Gastrocnemius medialis (tissue), 4 donors: Measurements from ENCODE around the gene SLITRK1. TPM values are rescaled to one million over a fixed set of nuclear protein-coding genes. Genes with fewer than 3 reads are reported as not detected.

Experiments
- ATAC-seq, 2 donors: fragments of 150-250 bp; one replicate each; pipeline ENCODE4 v1.9.1; 2016
- DNase-seq, 2 donors: peaks; one replicate each; pipeline ENCODE4 v3.0.0-alpha.2; 2019
- H3K27ac ChIP-seq, 4 donors: fragments of 200-600 bp; sonication (generic); 1 replicate in 1 of 4; 2 replicates in 3 of 4; pipeline ENCODE4 v1.5.1; 2016 to 2018; ENCODE audit warnings: mild to moderate bottlenecking in 2 of 4, moderate library complexity in 1 of 4
- H3K27me3 ChIP-seq, 3 donors: fragments of 200-600 bp; sonication (generic) in 2 of 3; 1 replicate in 1 of 3; 2 replicates in 2 of 3; pipeline versions ENCODE4 v1.5.1 to v1.6.0; 2016 to 2019; ENCODE audit warnings: mild to moderate bottlenecking in 1 of 3, moderate library complexity in 1 of 3
- H3K36me3 ChIP-seq, 2 donors: fragments of 200-600 bp; sonication (generic) in 1 of 2; one replicate each; pipeline ENCODE4 v1.5.1; 2017 to 2018
- H3K4me1 ChIP-seq, 2 donors: fragments of 200-600 bp; sonication (generic) in 1 of 2; one replicate each; pipeline ENCODE4 v1.5.1; 2016 to 2017; ENCODE audit warnings: mild to moderate bottlenecking in 2 of 2
- H3K4me3 ChIP-seq, 4 donors: fragments of 200-600 bp; sonication (generic) in 3 of 4; 1 replicate in 1 of 4; 2 replicates in 3 of 4; pipeline ENCODE4 v1.5.1; 2016 to 2019; ENCODE audit warnings: mild to moderate bottlenecking in 2 of 4
- H3K9me3 ChIP-seq, 3 donors: fragments of 200-600 bp; sonication (generic) in 2 of 3; 1 replicate in 1 of 3; 2 replicates in 2 of 3; pipeline ENCODE4 v1.5.1; 2016 to 2019
- POLR2A ChIP-seq, 2 donors: fragments of 450-650 bp; IDR thresholded peaks; one replicate each; pipeline ENCODE4 v1.6.1; 2017; ENCODE audit warnings: antibody characterized with exemption in 2 of 2, mild to moderate bottlenecking in 2 of 2, moderate library complexity in 2 of 2
- in situ Hi-C, 4 donors: fragments of 200-750 bp; cut with MboI; loops; one replicate each; pipeline versions ENCODE4 v1.15.0 to v1.8.0; 2017; ENCODE audit warnings: low sequenced_read_pairs in 4 of 4
- intact Hi-C: fragments of 100-400 bp; cut with DNase I; formaldehyde crosslinking; loops from one replicate; pipeline ENCODE4 v1.15.1; 2023; ENCODE audit warnings: low total_unique reads
- total RNA-seq, 4 donors: library from RNA; depleted of rRNA; stranded (reverse); fragments of >200 nt; gene quantifications; one replicate each; pipeline versions ENCODE4 v1.1.0 to v1.2.3, GENCODE V29; 2016
- TF ChIP-seq, protein P1 (sequence below), 5 experiments: fragments of 450-650 bp in 3 of 5; fragments of 200-600 bp in 2 of 5; sonication (generic) in 2 of 5; IDR thresholded peaks in 4 of 5; conservative IDR thresholded peaks in 1 of 5; 1 replicate in 4 of 5; 2 replicates in 1 of 5; pipeline ENCODE4 v1.5.1; 2016 to 2019; ENCODE audit warnings: antibody characterized with exemption in 5 of 5, mild to moderate bottlenecking in 3 of 5, moderate library complexity in 3 of 5

Gene SLITRK1
- total RNA-seq, 4 donors from 2014 or later, result not detected

DNA sequence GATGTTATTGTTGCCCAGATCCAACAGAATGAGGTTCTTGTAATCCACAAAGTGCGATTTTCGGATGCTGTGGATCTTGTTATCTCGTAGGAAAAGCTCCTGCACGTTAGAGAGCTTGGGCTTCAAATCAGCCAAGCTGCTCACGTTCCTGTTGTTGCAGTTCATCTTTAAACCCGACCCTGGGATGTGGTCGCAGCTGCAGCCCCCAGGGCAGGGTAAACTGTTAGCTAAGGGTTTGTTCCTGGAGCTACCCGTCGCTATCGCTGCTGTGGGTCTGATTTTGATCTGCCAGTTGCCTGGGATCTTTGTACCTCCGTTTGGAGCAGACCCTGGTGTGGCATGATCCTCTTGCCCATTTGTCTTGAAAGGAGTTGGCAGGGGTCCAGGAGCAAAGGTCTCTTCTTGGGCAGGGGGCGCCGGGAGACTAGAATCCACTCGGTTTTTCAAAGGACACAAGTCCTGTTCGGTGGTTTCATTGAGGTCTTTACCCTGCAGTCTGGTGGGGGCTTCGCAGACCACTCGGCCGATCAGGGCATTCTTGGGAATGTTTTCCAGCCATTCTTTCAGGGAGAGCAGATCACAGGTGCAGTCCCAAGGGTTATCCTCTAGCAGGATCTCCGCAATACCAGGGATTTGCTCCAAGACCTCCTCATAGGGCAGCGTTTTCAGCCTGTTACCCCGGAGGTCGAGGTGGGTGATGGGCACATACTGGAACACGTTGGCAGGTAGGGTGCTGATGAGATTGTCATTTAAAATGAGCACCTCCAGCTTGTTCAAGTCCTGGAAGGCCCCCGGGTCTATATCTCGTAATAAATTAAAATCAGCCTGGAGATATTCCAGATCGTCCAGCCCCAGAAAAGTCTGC is 1.8 kb downstream of the SLITRK1 start:
- ATAC-seq, result no peak
- no peaks in the 10 kb centered on the region for H3K36me3 ChIP-seq
- H3K4me1 ChIP-seq, result no peaks in the 10 kb centered on the region
- in situ Hi-C loops (no loop called here), intact Hi-C loops (no loop called here)
- no peak overlapping the region for H3K4me3 ChIP-seq
- H3K27me3 ChIP-seq, result peaks cover 26 to 34% (median 26%) of the 10 kb centered on the region in 3 donors
- no peak for DNase-seq
- no peak overlapping the region for H3K27ac ChIP-seq
- no peak for TF ChIP-seq POLR2A (IDR thresholded peaks at IDR 0.05)
- TF ChIP-seq, protein P1, sequence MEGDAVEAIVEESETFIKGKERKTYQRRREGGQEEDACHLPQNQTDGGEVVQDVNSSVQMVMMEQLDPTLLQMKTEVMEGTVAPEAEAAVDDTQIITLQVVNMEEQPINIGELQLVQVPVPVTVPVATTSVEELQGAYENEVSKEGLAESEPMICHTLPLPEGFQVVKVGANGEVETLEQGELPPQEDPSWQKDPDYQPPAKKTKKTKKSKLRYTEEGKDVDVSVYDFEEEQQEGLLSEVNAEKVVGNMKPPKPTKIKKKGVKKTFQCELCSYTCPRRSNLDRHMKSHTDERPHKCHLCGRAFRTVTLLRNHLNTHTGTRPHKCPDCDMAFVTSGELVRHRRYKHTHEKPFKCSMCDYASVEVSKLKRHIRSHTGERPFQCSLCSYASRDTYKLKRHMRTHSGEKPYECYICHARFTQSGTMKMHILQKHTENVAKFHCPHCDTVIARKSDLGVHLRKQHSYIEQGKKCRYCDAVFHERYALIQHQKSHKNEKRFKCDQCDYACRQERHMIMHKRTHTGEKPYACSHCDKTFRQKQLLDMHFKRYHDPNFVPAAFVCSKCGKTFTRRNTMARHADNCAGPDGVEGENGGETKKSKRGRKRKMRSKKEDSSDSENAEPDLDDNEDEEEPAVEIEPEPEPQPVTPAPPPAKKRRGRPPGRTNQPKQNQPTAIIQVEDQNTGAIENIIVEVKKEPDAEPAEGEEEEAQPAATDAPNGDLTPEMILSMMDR (IDR thresholded peaks at IDR 0.05 in 4 of 5, conservative IDR thresholded peaks at IDR 0.05 in 1 of 5), result no peak
- no peaks in the 10 kb centered on the region for H3K9me3 ChIP-seq

DNA sequence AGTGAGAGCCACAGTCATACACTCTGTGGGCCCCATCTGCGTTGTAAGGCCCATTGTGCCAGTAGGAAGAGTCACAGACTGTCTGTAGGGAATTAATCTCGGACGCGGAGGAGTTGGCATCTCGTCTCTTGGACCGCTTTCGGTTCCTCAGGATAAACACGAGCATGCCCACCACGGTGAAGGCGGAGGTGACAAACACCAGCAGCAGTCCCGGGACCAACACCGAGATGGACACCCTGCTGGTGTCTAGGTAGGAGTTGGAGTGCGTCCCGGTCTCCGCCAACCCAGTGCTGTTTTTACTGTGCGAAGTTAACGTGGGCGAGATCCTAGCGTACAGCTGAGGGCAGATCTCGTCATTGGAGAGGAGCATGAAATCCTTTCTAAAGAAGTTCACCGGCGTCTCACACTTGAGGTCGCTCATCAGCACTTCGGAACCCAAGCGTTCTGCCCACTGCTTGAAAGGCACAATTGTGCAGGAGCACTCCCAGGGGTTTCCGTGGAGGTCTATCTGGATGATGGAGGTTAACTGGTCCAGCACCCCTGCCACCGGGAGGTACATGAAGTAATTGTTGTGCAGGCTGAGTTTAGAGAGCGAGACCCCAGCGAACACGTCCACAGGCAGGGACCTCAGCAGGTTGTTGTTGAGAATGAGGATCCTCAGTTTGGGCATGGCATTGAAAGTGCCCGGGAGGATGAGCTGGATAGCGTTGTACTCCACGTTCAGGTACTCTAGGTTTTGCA is 2.7 kb downstream of the SLITRK1 start:
- no peak overlapping the region for H3K27ac ChIP-seq
- intact Hi-C loops (no loop called here), in situ Hi-C loops (no loop called here)
- no peak for DNase-seq
- no peaks in the 10 kb centered on the region for H3K36me3 ChIP-seq
- no peaks in the 10 kb centered on the region for H3K4me1 ChIP-seq
- ATAC-seq, result no peak
- no peak overlapping the region for H3K4me3 ChIP-seq
- peaks cover 26 to 34% (median 26%) of the 10 kb centered on the region in 3 donors for H3K27me3 ChIP-seq
- no peaks in the 10 kb centered on the region for H3K9me3 ChIP-seq
- TF ChIP-seq POLR2A (IDR thresholded peaks at IDR 0.05), result no peak
- TF ChIP-seq, protein P1 (IDR thresholded peaks at IDR 0.05 in 4 of 5, conservative IDR thresholded peaks at IDR 0.05 in 1 of 5), result no peak

DNA sequence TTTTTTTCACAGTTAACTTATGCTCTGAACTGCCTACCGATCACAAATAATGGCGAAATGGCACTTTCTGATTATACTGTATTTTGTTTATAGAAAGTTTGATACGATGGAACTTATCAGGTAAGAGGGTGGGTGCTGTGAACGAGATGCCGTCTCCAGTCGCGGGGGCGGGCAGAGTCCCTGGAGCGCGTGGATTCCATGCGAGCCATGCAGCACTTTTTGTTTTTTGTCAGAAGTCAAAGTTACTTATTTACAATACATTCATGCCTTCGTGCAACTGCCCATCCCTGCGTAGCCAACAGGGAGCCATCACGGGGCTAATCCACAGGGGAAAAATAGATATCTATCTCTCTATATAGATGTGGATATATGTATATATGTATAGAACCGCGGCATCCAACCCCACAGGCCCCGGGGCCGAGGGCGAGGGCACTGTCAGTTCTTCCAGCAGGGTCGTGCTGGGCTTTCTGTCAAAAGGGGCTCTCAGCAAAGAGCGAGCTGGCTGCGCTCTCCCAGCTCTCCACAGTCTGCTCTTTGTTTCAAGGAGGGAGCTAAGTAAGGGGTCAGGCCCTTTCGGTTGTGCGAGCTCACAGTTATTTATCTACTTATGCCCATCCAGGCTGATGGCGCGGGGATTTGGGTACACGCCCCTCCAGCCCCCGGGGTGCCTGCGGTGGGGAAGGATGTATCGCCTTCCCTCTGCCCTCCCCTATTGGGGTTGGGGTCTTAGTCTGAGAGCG is 3.4 kb downstream of the SLITRK1 start:
- ATAC-seq (no peak), DNase-seq (no peak)
- TF ChIP-seq, protein P1 (IDR thresholded peaks at IDR 0.05 in 4 of 5, conservative IDR thresholded peaks at IDR 0.05 in 1 of 5), result no peak
- no peak for TF ChIP-seq POLR2A (IDR thresholded peaks at IDR 0.05)
- intact Hi-C loops (no loop called here), in situ Hi-C loops (no loop called here)
- no peak overlapping the region for H3K27ac ChIP-seq
- H3K27me3 ChIP-seq, result peaks cover 26 to 33% (median 26%) of the 10 kb centered on the region in 3 donors
- H3K4me1 ChIP-seq, result no peaks in the 10 kb centered on the region
- no peak overlapping the region for H3K4me3 ChIP-seq
- no peaks in the 10 kb centered on the region for H3K36me3 ChIP-seq
- no peaks in the 10 kb centered on the region for H3K9me3 ChIP-seq

DNA sequence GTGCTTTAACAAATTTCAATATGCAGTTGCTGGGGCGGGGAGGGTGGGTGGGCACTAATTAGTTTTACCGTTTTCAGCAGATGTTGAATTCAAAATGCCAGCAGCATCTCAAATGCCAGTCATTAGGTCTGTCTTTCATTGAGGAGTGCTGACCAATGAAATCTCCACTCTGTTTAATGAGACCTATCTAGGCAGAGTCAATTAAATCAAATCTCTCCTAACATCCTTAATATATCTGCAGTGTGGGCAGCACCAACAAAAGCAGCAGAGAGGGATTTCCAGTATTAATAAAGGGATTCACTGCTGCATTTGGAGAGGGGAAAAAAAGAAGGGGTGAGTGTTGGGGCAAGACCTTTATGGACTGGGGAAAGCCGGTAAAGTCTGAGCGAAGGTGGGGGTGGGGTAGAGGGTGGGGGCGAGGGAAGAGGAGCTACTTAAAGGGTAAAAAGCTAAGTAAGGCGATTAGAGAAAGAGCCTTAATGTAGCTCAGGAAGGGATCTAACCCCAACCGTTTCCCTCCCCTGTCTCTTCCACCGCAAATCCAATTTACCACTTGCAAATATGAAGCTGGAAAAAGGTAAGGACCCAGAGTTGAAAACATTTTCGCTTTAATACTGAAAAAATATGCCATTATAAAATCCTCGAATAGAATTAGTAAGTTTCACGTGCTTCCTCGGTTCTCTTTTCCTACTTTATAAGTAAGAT is 4.5 kb downstream of the SLITRK1 start:
- TF ChIP-seq POLR2A (IDR thresholded peaks at IDR 0.05), result no peak
- TF ChIP-seq, protein P1 (IDR thresholded peaks at IDR 0.05 in 4 of 5, conservative IDR thresholded peaks at IDR 0.05 in 1 of 5), result no peak
- Histone ChIP-seq H3K4me1 (no peaks in the 10 kb centered on the region), H3K36me3 (no peaks in the 10 kb centered on the region), H3K27me3 (peaks cover 26% of the 10 kb centered on the region in 3 donors), H3K27ac (no peak overlapping the region), H3K9me3 (no peaks in the 10 kb centered on the region), H3K4me3 (no peak overlapping the region)
- ATAC-seq (no peak), DNase-seq (no peak)
- in situ Hi-C loops (no loop called here), intact Hi-C loops (no loop called here)
